H1 (cell line): Measurements from ENCODE around the gene MANSC4.

Source experiments
- ATF2 ChIP-seq: IDR thresholded peaks from 2 replicates; pipeline ENCODE4 v1.6.1; 2012; ENCODE audit warnings: low read length, inconsistent platforms
- BRCA1 ChIP-seq: IDR thresholded peaks from 2 replicates; pipeline ENCODE4 v1.6.1; 2012; ENCODE audit warnings: low read depth, low read length, improper control_type of control experiment
- CTCF ChIP-seq, 3 experiments: IDR thresholded peaks; 1 replicate in 2 of 3; 2 replicates in 1 of 3; pipeline versions ENCODE4 v1.5.1 to v1.6.1; 2011; ENCODE audit warnings: low read length in 3 of 3, mild to moderate bottlenecking in 3 of 3, inconsistent platforms in 2 of 3, low read depth in 1 of 3, moderate library complexity in 1 of 3; ENCODE audit not compliant: insufficient read depth in 1 of 3; ENCODE audit errors: control extremely low read depth in 1 of 3
- EZH2 ChIP-seq: fragments of 200-600 bp; sonication (generic); IDR thresholded peaks from 2 replicates; pipeline ENCODE4 v1.7.1; 2012; ENCODE audit warnings: low read depth, mild to moderate bottlenecking, moderate library complexity, low read length, inconsistent platforms; ENCODE audit not compliant: severe bottlenecking
- RAD21 ChIP-seq, 2 experiments: IDR thresholded peaks in 1 of 2; conservative IDR thresholded peaks in 1 of 2; 2 replicates each; pipeline ENCODE4 v1.6.1; 2011; ENCODE audit warnings: low read depth in 2 of 2, low read length in 2 of 2, improper control_type of control experiment in 1 of 2, inconsistent platforms in 1 of 2, mild to moderate bottlenecking in 1 of 2, moderate library complexity in 1 of 2
- SP2 ChIP-seq: IDR thresholded peaks from 2 replicates; pipeline ENCODE4 v1.6.1; 2012; ENCODE audit warnings: mild to moderate bottlenecking, low read length, inconsistent platforms

DNA sequence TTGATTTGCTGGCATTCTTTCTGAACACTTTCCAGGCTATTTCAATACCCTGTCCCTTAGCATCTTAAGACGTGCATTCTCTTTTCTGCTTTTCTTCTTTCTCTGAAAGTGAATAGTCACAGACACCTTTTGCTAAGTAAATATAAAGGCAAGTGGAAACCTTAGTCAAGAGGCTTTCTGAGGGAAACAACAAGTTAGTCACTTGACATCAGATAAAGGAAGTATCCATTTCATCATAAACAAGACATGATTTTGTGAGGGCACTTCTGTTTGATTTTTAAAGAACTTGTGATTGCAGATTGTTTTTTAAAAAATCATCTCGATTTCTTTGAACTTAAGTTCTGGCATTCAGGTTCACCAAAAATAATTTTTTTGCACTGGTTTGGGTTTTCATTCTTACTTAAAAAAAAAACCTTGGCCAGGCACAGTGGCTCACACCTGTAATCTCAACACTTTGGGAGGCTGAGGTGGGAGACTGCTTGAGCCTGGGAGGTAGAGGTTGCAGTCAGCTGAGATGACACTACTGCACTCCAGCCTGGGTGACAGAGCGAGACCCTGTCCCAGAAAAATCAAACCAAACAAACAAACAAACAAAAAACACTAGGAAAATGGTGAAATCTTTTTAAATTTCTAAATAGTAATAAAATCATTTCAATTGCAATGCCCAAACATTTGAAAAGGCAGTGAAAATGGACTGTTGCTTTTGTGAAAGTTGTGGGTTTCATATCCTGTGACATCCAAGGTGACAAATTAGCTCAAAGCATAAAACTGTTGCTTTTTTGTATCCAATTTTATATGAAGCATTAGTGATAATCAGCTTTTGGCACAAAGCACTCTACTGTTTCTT lies 8.3 kb downstream of the MANSC4 start:
- no peak for TF ChIP-seq EZH2
- TF ChIP-seq BRCA1: no peak
- no peak for TF ChIP-seq ATF2
- TF ChIP-seq SP2: no peak
- no peak for TF ChIP-seq RAD21 (IDR thresholded peaks at IDR 0.05 in 1 of 2, conservative IDR thresholded peaks at IDR 0.05 in 1 of 2; ENCODE audit: low read depth in 2 of 2, low read length in 2 of 2)
- no peak for TF ChIP-seq CTCF (IDR thresholded peaks at IDR 0.05; ENCODE audit: control extremely low read depth in 1 of 3, insufficient read depth in 1 of 3, low read depth in 1 of 3, low read length in 3 of 3)
